Fibroblast of skin of right quadriceps (primary cell): ENCODE measurements around the gene GRXCR1.

Experiments
- DNase-seq: peaks from one replicate; pipeline ENCODE4 v3.0.0-alpha.2; 2013

GRXCR1 gene

DNA sequence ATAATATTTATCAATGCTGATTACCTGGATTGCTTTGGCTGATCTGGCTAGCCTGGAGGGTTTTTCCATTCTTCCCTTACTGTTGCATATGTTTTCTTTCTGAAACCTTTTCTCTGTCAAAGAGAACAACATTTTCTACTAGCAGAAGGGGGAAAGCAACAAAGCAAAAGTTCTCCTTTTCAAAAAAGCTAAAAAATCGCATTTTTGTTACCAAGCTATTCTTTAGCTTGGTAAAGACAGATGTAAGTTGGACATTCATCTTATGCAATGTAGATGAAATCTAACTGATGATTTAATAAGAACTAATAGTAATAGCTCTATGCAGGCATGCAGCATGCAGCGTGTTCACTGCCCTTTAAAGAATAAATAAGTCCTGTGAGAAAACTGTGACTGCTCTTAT, at the start of gene GRXCR1:
Gene GRXCR1, plus strand, starts transcription at position 301 of the 400 bp plus-strand sequence. CDS start 554 bp downstream, outside the sequence.
- no peak for DNase-seq

DNA sequence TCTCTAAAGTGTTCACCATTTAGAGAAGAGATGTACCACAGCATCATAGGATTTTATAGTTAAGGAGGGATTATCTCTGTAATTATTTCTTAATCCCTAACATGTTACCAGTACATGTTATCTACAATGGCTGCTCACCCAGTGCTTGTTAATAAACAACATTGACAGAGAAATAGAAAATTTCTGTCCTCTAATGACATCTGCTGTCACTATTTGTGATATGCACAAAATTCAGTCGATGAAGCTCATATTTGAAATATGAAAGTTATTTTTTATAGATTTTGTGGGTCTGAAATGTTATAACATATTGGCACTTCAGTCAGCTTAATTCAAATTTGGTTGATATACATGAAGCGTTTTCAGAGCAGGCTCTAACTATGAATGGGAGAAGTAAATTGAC, 48.8 kb upstream of the GRXCR1 start:
- no peak for DNase-seq

DNA sequence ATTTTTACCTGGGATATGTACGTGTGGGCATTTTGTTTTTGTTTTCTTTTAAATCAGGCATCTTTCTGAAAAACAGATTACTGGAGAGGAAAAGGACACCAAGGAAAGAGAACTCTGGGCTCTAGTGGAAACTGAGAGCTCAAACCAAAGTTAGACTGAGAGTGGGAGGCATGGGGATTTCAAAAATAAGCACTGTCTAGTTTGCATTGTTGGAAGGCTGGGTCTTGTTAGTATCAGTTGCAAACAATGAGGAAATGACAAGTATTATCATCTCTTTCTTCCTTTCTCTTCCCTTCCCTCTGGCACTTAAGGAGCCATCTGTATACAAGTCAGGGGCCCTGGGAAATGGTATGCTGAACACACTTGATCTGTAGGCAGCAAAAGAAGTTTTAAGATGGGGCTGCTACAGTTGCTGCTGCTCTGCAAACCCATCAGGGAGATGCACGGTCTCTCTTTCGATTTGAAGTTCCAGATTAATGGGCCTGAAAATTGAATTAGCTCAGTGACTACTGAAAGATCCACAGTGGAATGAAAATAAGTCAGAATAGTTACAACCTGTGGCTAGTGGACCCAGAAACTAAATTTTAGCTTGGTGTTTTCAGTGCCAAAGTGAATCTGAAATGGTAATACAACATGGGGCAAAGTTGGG, 48.0 kb upstream of the GRXCR1 start:
- no peak for DNase-seq

DNA sequence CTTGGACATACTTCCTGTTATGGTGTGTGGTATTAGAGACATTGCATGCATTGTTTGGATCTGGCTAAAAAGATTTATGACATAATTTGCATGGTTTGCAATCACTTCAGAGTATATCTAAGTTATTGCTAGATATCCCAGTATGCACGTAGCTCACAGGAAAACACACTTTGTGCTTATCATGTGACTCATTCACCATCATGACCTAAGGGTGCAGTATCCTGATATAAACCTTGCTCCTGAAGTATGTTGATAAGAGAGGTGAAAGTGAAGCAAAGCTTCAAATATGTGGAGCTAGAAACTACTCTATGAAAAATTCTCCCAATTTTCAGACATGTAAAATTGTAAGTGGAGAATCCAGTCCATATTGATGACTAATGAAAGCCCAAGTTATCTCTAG, 46.9 kb upstream of the GRXCR1 start:
- no peak for DNase-seq

DNA sequence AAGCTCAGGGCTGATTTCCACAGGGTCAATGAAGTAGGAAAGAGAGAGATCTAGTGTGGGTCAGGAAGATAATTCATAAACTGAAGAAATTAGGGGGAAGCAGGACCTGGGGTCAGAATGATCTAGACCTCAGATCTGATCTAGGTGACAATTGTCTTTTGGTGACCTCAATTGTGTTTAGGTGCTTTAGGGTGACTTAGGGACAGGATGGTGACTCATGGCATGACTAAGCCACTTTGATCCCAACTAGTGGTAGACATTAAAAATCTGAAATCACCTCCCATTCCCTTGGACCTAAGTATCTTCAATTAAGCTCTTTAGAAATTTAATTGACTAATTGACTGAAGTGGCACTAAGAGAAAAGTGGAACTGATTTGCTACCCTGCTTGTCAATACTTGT, 36.7 kb upstream of the GRXCR1 start:
- DNase-seq: no peak

DNA sequence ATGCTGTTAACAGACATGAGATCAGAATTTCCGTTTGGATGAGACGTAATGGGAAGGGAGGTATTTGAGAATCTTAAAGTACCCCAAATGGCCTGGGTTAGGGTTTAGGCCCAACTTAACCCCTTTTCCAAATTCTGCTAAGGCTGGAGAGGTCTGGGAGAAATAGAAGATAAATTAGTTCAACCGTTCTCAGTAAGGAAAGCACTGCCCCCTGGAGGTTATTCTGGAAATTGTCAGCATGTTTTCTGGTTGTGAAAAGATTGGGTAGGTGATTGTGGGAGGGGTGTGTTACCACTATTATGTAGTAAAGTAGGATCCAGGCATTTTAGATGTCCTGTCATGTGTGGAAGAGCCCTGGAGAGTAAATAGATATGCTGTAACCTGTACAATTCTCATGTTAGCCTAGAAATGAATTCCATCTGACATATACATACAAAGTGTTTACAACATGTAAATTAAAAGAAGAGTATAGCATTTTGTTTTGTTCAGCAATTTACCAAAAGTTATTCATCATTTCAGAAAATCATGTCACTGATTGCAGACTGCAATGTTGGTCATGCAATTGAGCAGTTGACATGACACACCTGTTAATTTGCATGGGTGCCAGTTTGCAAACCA, 26.8 kb upstream of the GRXCR1 start:
- DNase-seq: peak; percentile 55

DNA sequence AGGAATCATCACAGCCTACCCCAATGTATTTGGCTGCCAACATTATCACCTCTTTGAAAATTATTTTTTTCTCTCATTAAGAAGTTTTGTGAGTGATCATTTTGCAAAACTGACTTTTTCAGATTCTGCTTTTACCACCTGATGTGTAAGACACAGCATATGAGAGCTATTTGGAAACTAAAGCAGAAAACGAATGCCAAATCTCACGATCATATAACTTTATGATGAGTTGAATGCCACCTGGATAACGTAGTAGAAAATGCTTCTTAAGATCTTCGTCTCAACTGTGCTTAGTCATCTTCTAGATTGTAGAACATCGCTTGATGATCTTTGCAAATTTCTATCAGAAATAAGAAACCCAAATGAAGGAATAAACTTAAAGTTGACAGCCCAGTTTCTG, 21.3 kb upstream of the GRXCR1 start:
- no peak for DNase-seq

DNA sequence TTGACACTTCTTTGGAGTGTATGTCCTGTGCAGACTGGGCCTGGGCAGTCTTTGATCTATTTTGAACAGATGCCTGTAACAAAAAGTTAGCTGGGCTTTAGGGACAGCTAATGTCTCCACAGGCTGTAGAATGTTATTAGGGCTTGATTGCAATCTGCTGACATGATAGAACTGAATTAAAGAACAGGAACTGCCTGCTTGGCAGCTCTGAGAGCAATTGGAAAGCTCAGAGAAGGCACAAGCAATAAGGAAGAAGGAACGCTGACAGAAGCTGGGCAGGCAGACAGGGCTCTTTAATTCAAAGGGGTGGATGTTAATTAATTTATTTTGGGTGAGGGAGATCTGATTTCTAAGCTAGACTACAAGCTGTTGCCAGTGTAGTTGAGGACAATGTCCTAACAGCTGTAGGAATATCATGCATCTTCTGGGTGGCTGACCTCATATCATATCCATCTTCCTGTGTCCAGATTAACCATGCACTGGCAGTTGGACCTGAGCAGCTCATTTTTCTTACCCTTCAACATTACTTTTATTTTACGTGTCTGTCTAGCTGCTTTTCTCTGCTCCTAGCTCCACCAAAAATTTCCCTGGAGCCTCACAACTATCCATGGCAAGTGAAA, 20.7 kb upstream of the GRXCR1 start:
- DNase-seq: no peak

DNA sequence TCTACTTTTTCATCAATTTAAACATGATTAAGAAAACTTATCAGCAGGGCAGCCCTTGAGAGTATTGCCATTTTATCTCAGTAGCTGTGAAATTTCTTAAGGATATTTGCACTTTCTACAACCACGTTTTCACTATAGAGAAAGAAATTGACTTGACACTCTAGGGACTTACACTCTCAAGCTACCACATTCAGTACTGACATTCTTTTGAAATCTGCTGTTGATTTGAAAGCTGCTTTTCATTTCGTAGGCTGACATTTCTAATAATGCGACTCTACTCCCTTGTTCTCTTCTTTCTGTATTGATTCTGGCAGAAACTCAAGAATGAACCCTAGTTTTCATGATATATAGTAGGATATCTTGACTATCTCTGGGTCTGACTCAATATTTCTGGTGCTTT, 13.7 kb upstream of the GRXCR1 start:
- DNase-seq: no peak

DNA sequence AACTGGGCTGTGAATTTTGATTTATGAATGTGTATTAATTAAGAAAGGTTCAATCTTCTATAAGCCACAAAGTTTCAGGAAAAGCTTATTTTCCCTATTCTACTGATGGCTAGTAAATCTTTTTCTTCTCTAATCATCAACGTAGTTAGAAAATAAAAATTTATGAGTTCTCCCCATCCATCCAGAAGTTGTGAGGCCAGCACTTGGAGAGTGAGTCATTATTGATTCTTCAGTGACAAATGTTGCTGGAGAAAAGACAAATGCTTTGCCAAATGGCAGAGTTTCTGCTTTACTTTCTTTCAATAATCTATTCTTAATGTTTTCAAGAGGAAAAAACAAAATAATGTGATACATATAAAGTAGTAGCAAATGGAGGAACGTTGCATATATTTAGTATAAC, 11.3 kb upstream of the GRXCR1 start:
- no peak for DNase-seq

DNA sequence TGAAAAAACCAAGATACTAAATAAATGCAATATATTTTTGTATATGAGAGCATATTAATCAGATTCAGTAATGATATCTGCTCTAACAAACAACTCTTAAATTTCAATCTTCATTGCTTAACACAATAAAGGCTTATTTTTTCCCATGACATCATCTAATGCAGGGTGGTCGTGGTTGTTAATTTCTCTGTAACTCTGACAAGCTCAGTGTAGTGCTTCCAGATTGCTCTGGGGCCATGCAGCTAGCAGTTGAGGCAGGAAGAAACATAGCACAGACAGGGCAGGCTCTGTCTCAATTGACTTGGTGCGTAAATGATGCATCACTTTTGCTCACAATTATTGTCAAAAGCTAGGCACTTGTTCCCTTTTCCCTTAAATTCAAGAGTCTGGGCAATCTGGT, 869 bp upstream of the GRXCR1 start:
- DNase-seq: no peak

DNA sequence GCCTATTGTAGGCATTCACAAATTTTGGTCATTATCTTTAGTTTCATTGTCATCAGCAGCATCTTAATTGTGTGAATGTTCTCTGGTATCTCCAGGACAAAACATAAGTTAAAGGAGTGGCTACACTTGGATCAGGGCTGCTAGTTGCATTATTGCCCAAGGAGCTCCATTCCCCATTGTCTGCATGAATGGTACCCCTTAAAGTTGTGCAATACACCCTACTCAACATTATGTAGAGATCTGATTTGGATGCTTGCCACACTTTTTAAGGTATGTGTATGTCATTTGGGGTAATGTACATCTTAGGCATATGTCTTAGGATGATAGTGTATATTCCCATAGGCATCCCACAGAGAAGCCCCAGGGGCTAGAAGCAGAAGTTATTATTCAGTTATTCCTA, 2.9 kb downstream of the GRXCR1 start:
- no peak for DNase-seq

DNA sequence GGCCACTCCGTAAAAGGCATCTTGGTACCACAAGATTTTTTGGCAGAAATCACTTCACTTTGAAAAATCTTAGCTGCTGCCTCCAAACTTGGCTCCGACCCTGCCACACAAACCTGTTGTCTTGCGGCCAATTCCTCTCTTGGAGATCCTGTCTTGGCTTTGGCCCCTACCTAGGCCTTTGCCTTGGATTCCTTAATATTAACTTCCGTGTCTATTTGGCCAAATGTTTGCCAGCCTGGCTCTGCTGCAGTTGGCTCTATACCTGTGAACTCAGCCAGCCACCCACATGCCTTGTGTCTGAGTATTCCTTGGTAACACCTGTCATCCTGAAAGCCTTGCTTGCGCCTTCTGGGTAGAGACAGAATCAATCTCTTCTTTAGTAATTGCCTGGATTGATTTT, 12.5 kb downstream of the GRXCR1 start:
- DNase-seq: no peak

DNA sequence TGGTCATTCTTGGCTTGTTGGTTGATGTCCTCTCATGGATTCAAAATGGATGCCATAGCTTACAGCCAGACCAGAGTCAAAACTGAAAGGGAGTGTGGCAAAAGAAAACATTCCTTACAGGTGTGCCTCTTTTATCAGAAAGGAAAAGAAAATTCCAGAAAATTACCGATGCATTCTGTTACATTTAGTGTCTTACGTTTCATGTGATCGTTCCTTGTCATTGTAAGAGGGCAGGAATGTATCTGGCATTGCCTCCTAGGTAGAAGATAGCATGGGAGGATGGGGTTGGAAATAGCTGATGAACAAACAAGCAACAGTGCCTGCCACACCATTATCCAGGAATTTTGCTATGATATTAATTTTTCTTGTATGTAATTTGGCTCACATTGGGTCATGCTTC, 13.1 kb downstream of the GRXCR1 start:
- DNase-seq: no peak

DNA sequence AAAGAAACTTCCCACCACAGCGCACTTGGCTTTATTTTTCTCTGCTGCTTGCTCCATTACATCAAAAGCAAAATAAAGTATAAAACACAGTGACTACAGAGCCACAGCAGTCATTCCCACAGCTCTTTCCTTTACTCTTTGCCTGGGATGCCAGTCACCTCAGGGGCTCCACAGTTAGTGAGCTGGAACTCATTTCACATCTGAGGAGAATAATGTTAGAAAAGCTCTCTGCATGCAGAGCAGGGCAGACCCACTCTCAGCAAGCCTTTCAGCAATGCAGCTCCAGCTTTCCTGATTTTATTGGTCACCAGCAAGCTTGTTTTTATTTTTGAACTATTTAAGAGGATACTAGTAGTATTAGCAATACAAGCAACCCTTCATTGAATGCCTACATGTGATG, 13.8 kb downstream of the GRXCR1 start:
- DNase-seq: no peak

DNA sequence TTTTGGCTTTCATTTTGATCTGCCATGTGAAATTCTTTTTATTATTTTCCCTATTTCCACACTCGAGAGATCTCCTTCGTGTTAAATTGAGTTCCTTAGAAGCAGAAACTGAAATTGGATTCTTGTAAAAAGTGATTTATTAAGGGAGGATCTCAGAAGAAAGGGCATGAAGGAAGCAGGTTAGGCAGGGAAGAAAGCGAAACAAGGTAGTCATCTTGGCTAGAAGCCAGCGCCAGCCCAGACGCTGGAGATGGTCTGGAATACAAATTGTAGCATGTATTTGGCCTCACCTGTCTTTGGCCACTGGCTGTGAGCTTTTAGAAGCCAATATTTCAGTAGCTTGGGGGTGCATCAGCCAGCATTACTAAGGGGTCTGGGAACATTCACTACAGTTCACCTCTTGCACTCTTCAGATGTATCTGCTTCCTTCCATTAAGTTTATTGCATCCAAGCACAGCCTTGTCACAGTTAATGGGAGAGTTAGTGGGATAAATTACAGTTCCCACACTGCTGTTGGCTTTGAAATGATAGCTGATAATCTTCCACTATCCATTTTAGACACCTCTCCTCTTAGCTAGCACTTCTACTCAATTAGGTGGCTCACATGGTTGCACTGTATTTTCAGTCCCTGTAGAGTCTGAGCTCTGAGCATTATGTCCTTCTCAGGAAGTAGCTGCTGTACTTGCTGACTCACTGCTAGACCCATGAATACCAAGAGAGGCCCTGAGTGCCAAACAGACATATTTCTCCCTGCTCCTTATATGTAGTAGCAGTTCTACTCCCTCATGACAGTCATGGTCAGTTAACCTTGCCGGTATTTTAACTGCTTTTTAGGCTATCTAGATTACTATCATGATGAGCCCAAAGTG, 14.6 kb downstream of the GRXCR1 start:
- no peak for DNase-seq

DNA sequence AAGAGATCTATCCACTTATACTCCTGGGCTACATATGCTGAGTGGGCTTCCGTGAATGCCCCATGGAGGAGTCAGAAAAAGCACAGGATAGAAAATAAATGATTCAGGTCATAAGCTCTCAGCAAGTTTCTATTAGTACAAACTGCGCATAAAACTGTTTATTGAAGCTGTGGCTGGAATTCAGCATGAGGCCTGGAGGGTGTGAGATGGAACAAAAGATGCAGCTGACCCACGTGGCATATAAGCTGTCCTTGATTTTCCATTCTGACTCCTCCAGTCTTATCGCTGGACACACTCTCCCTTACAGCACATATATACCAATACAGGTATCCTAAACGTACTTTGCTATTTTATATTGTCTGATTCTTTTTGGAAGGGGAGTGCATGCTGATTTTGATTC, 17.9 kb downstream of the GRXCR1 start:
- DNase-seq: no peak

DNA sequence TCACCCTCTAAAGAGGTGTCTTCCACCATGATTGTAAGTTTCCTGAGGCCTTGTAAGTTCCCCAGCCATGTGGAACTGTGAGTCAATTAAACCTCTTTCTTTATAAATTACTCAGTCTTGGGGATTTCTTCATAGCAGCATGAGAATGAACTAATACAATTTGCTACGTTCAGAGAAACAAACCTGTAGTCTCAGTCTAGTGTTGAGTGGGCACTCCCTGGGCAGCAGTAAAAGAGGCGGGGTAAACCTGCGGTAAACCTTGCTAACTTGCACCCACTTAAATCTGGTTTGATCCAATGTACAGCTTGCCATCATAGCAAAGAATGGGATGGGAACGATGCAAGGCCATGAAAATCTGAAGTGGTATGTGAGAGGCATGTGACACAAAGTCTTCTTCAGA, 22.4 kb downstream of the GRXCR1 start:
- no peak for DNase-seq

DNA sequence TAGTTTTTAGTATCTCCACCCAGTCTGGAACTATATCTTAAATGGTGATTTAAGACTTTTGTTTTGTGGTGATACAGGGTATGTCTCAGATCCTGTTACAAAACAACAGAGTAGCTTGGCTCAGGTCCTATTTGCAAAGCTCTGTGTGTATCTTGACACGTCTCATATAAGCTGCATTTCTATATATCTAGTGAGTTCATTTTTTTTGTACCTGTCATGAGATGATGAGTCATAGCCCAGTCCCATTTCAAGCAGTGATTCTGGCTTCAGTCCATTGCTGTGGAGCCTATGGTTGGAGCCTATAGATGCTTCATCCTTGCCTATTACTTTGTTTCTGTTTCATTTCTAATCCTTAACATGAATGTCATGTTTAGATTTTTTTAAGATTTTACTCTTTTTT, 23.0 kb downstream of the GRXCR1 start:
- peak; percentile 3 for DNase-seq

DNA sequence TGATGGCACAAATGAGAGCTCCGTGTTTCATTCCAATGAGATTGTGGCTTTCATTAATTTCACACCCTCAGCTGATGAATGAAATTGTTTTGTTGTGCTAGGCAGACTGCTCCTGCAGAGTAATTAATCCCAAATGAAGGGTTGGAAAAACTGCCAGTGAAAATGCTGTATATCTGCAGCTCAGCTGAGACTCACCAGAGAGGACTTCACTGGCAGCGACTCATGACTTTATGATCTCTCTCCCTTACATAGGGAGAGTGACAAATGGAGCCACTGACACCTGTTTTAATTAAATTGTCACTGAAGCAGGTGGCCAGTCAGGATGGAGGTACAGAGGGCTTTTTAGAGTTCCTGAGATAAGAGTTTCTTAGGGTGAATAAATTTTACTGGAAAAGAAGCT, 24.8 kb downstream of the GRXCR1 start:
- no peak for DNase-seq

DNA sequence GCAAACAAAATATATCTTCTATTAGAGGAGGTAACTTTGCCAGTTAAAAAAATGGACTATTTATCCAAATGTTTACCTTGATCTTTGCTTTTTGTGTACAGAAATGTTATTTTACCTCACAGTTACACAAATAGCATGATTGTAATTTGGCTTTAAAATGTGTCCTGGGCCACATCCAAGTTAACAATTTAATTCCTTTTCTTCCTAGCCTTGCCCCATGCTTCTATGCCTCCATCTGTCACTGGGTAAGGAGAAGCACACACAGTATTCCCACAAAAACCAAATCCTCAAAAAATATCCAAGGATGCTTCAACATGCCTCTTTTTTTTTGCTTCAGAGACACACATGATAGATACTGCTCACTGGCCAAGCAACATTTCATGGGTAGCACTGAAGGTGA, 30.9 kb downstream of the GRXCR1 start:
- DNase-seq: no peak

DNA sequence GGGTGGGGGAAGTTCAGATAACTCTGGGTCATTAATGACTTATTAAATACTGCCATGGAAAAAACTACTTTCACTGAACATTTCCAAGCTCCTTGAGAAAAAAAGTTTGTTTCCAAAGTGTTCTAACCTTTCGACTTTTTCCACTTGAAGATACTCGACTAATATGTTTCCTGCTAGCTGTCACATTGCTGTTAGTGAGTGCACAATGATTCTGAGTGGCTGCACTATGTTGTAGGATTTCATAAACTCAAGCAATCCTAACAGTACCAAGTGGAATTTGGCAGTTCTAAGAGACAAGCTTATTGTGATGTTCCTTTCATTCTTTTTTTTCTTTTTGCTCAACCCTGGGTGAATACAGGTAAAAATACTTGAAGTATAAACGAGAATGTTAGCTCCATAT, 33.4 kb downstream of the GRXCR1 start:
- DNase-seq: no peak

DNA sequence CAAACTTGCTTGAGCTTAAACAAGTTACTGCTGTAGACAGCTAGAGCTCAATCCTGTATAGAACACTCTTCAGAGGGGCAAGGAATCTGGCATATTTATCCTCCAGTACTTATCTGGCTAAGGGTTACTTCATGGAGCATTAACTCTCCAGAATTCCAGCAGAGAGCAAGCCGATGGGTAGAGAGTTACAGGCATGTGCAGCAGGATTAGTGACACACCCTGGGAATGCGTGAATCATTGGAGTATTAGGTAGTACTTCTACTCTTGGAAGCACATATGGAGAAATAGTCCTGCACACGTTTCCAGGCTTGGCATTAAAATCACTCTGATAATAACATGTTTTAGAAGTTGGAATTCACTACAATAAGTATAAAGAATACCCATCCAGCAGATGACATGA, 35.4 kb downstream of the GRXCR1 start:
- no peak for DNase-seq

DNA sequence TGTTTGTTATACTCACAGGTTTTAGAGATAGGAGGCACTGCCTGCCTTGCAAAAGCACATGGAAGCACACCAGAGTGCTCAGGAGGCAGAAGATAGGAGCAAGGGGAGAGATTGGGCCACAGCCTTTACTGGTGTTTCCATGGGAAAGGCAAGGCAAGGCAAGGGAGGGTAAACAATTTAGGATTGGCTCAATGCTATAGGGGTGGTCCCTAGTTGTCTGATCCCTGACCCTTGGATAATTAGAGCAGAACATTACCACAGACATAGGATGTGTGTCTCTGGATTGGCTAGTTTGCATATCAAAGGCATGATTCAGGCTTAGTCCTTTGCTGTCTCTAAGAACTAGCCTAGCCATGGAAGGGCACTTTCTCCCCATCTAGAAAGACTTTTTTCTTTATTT, 36.1 kb downstream of the GRXCR1 start:
- no peak for DNase-seq
